ENCODE data around the gene PDCD11.

DNA sequence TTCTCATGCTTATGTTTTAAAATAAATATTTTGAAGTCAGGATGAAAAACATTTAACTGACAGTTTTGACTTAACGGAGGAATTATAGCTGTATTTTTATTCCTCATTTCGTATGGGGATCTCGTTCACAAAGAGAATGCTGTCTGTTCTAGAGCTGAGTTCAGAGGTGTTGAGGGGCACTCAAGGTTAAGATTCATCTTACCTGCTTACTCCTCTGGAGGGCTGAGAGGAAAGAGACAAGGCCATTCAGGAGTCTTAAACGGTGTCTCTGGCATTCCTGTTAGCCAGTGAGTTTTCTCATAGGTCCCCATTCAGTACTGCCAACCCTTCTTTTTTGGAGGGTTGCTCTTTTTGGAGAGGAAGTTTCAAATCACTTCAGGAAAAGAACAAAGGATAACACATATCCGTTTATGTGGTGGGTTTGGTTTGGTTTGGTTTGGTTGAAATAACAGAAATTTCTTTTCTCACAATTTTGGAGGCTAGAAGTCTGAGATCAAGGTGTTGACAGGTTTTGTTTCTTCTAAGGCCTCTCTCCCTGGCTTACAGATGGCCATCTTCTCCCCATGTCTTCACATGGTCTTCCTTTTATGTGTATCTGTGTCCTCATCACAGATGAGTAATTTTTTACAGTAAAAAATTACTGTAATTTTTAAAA, 32.7 kb downstream of the PDCD11 start:
- TF ChIP-seq, protein P1, sequence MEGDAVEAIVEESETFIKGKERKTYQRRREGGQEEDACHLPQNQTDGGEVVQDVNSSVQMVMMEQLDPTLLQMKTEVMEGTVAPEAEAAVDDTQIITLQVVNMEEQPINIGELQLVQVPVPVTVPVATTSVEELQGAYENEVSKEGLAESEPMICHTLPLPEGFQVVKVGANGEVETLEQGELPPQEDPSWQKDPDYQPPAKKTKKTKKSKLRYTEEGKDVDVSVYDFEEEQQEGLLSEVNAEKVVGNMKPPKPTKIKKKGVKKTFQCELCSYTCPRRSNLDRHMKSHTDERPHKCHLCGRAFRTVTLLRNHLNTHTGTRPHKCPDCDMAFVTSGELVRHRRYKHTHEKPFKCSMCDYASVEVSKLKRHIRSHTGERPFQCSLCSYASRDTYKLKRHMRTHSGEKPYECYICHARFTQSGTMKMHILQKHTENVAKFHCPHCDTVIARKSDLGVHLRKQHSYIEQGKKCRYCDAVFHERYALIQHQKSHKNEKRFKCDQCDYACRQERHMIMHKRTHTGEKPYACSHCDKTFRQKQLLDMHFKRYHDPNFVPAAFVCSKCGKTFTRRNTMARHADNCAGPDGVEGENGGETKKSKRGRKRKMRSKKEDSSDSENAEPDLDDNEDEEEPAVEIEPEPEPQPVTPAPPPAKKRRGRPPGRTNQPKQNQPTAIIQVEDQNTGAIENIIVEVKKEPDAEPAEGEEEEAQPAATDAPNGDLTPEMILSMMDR (IDR thresholded peaks at IDR 0.05), result no peak
- no peak for TF ChIP-seq POLR2A (IDR thresholded peaks at IDR 0.05)

All from uterus (tissue), 2 donors.